ENCODE measurements around the gene ZMYND8.
A peak's percentile ranks its signal among the peaks of the same experiment; 100 is the strongest.
"Not testable (repeated sequence)": the region's sequence is repeated elsewhere in the genome, so short reads cannot be mapped to it uniquely, and the experiment has no call there.

Gene ZMYND8

GRCh38 chr20:47202733-47203667 is 153.5 kb downstream of the ZMYND8 start:
- DNase-seq (ENCODE audit: low spot score) = no peak

GRCh38 chr20:47201074-47201730 is 155.3 kb downstream of the ZMYND8 start:
- DNase-seq (ENCODE audit: low spot score) = no peak

GRCh38 chr20:47198996-47199552 is 157.4 kb downstream of the ZMYND8 start:
- no peak for DNase-seq (ENCODE audit: low spot score)

GRCh38 chr20:47198254-47198671 is 158.2 kb downstream of the ZMYND8 start:
- no peak for DNase-seq (ENCODE audit: low spot score)

GRCh38 chr20:47196091-47197081 is 160.1 kb downstream of the ZMYND8 start:
- peak; percentile 77 for DNase-seq (ENCODE audit: low spot score)

GRCh38 chr20:47195573-47195972 is 160.9 kb downstream of the ZMYND8 start:
- no peak for DNase-seq (ENCODE audit: low spot score)

GRCh38 chr20:47191956-47192355 is 164.5 kb downstream of the ZMYND8 start:
- DNase-seq (ENCODE audit: low spot score) = no peak

GRCh38 chr20:47191074-47191673 is 165.3 kb downstream of the ZMYND8 start:
- no peak for DNase-seq (ENCODE audit: low spot score)

GRCh38 chr20:47189060-47189459 is 167.4 kb downstream of the ZMYND8 start:
- no peak for DNase-seq (ENCODE audit: low spot score)

GRCh38 chr20:47188540-47188939 is 168.0 kb downstream of the ZMYND8 start:
- DNase-seq (ENCODE audit: low spot score) = no peak

- DNase-seq (ENCODE audit: low spot score) = no peak
Observed at GRCh38 chr20:47187450-47188195, 168.9 kb downstream of the ZMYND8 start.

- DNase-seq (ENCODE audit: low spot score) = no peak
Observed at GRCh38 chr20:47183367-47183766, 173.1 kb downstream of the ZMYND8 start.

- DNase-seq (ENCODE audit: low spot score) = no peak
Observed at GRCh38 chr20:47181056-47181862, 175.2 kb downstream of the ZMYND8 start.

GRCh38 chr20:47179267-47179666 is 177.2 kb downstream of the ZMYND8 start:
- DNase-seq (ENCODE audit: low spot score) = no peak

- DNase-seq (ENCODE audit: low spot score) = no peak
Observed at GRCh38 chr20:47178851-47179250, 177.6 kb downstream of the ZMYND8 start.

GRCh38 chr20:47178277-47178676 is 178.2 kb downstream of the ZMYND8 start:
- no peak for DNase-seq (ENCODE audit: low spot score)

- not testable (repeated sequence) for DNase-seq (ENCODE audit: low spot score)
Observed at GRCh38 chr20:47176217-47176616, 180.3 kb downstream of the ZMYND8 start.

- no peak for DNase-seq (ENCODE audit: low spot score)
Observed at GRCh38 chr20:47175493-47175892, 181.0 kb downstream of the ZMYND8 start.

- no peak for DNase-seq (ENCODE audit: low spot score)
Observed at GRCh38 chr20:47174456-47175243, 181.8 kb downstream of the ZMYND8 start.

All from cerebellar cortex (tissue), 1 donor.